NB4 (cell line): Measurements from ENCODE around the gene ZBTB6.

ENCODE experiments used
- CTCF ChIP-seq: IDR thresholded peaks from one replicate; pipeline ENCODE4 v1.5.1; 2012; ENCODE audit warnings: low read depth, low read length
- MAX ChIP-seq: IDR thresholded peaks from 2 replicates; pipeline ENCODE4 v1.6.1; 2011; ENCODE audit warnings: low read depth, low read length
- MYC ChIP-seq: IDR thresholded peaks from 2 replicates; pipeline ENCODE4 v1.6.1; 2011; ENCODE audit warnings: low read depth, low read length
- POLR2A ChIP-seq: IDR thresholded peaks from 2 replicates; pipeline ENCODE4 v1.6.1; 2011; ENCODE audit warnings: mild to moderate bottlenecking; ENCODE audit not compliant: insufficient read length; ENCODE audit errors: extremely low read depth

GRCh38 chr9:122944960-122945888, 32.1 kb upstream of the ZBTB6 start:
- TF ChIP-seq POLR2A (no peak), CTCF (no peak), MYC (no peak), MAX (no peak)
